CD4-positive, alpha-beta memory T cell (primary cell): Measurements from ENCODE around the gene IL10RA. TPM values are rescaled to one million over a fixed set of nuclear protein-coding genes. Genes with fewer than 3 reads are reported as not detected.
"Not testable (repeated sequence)": the region's sequence is repeated elsewhere in the genome, so short reads cannot be mapped to it uniquely, and the experiment has no call there.

ENCODE experiments used
- CTCF ChIA-PET: fragments of 350-600 bp; sonication (Branson Sonifier 250); formaldehyde crosslinking; loops from one replicate; lab custom pipeline; 2021; ENCODE audit warnings: inconsistent platforms; ENCODE audit not compliant: partially characterized antibody; lab: Charles Lee
- POLR2A ChIA-PET: fragments of 350-600 bp; sonication (Branson Sonifier 250); formaldehyde crosslinking; loops from one replicate; lab custom pipeline; 2021; ENCODE audit not compliant: partially characterized antibody; lab: Charles Lee
- DNase-seq, 5 donors: peaks; one replicate each; pipeline versions ENCODE4 v3.0.0 to v3.0.0-alpha.2; 2020 to 2022; ENCODE audit warnings: mixed read lengths in 1 of 5
- H3K27ac ChIP-seq: one replicate; pipeline ENCODE4 v1.7.0; 2013; ENCODE audit warnings: low read depth, low read length
- H3K27me3 ChIP-seq: 2 replicates; pipeline ENCODE4 v1.7.0; 2013; ENCODE audit warnings: mild to moderate bottlenecking, low read length, moderate library complexity; ENCODE audit not compliant: insufficient read depth
- H3K36me3 ChIP-seq: 2 replicates; pipeline ENCODE4 v1.7.0; 2013; ENCODE audit warnings: mild to moderate bottlenecking, low read length, moderate library complexity; ENCODE audit not compliant: insufficient read depth
- H3K4me1 ChIP-seq: 2 replicates; pipeline ENCODE4 v1.7.0; 2013; ENCODE audit warnings: mild to moderate bottlenecking, low read length, moderate library complexity; ENCODE audit not compliant: insufficient read depth
- H3K4me3 ChIP-seq, 2 donors: one replicate each; pipeline ENCODE4 v1.7.0; 2013; ENCODE audit warnings: low read length in 2 of 2, mild to moderate bottlenecking in 1 of 2
- H3K9me3 ChIP-seq, 2 donors: one replicate each; pipeline ENCODE4 v1.7.0; 2013; ENCODE audit warnings: low read length in 2 of 2, control low read depth in 1 of 2; ENCODE audit not compliant: control insufficient read depth in 1 of 2
- H3K27ac Mint-ChIP-seq, 7 donors: one replicate each; pipeline ENCODE4 v1.8.0; 2020 to 2021; ENCODE audit warnings: mixed read lengths in 7 of 7, mild to moderate bottlenecking in 6 of 7, inconsistent platforms in 3 of 7, moderate library complexity in 3 of 7
- H3K27me3 Mint-ChIP-seq, 2 donors: one replicate each; pipeline ENCODE4 v1.8.0; 2020 to 2021; ENCODE audit warnings: mixed read lengths in 2 of 2
- H3K36me3 Mint-ChIP-seq, 2 donors: one replicate each; pipeline ENCODE4 v1.8.0; 2020 to 2021; ENCODE audit warnings: mixed read lengths in 2 of 2, inconsistent platforms in 1 of 2, mild to moderate bottlenecking in 1 of 2
- H3K4me1 Mint-ChIP-seq, 4 donors: one replicate each; pipeline ENCODE4 v1.8.0; 2020 to 2021; ENCODE audit warnings: mixed read lengths in 4 of 4, mild to moderate bottlenecking in 1 of 4
- H3K4me3 Mint-ChIP-seq, 8 donors: one replicate each; pipeline ENCODE4 v1.8.0; 2020 to 2021; ENCODE audit warnings: mixed read lengths in 8 of 8, mild to moderate bottlenecking in 7 of 8, moderate library complexity in 6 of 8, inconsistent platforms in 3 of 8
- H3K9me3 Mint-ChIP-seq, 8 donors: one replicate each; pipeline ENCODE4 v1.8.0; 2020 to 2021; ENCODE audit warnings: mixed read lengths in 8 of 8, mild to moderate bottlenecking in 5 of 8, inconsistent platforms in 3 of 8, moderate library complexity in 1 of 8
- intact Hi-C: fragments of 100-400 bp; cut with micrococcal nuclease; formaldehyde crosslinking; loops from one replicate; pipeline ENCODE4 v1.15.1; 2023
- polyA plus RNA-seq, 2 donors: library from polyadenylated mRNA; unstranded; fragments of 300-500 nt; fragmentation: Illumina TruSeq; gene quantifications; one replicate each; pipeline ENCODE4 v1.2.3, GENCODE V29; 2021
- total RNA-seq, 2 experiments: library from RNA; stranded (reverse); gene quantifications; one replicate each; pipeline ENCODE4 v1.2.3, GENCODE V29; 2021

IL10RA gene
- total and polyA plus RNA-seq, 4 experiments from 2014 or later = 362 to 468 (median 402) TPM

DNA sequence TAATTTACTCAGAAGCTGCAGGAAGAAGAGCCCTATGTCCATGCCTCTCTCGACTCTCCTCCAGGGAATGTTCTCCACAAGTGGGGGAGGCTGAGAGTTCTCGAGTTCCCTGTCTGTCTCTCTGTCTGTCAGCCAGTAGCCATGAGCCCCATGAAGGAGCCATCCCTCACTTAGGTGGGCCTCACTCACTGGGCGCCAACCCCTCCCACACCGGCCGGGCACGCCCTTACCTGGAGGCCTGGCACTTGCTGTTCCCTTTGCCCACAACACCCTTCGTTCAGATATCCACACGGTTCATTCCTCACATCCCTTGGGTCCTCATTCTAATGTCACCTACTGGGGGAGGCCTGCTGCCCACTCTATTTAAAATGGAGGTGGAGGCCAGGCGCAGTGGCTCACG, 14.2 kb upstream of the IL10RA start:
- ChIA-PET CTCF (interaction anchor here (24.4 kb wide), 1 partner anchor 22 kb away, joined by 402 read pairs; no protein-coding TSS in a partner anchor), POLR2A (interaction anchor here (46.4 to 51.5 kb wide), 2 partner anchors 23 to 32 kb away, joined by 1750 to 2125 read pairs; partner anchors contain the start of gene IL10RA)

GRCh38 chr11:117972629-117973502, 13.3 kb upstream of the IL10RA start:
- H3K27me3 Mint-ChIP-seq = no peaks in the 10 kb centered on the region

More for the DNA sequence above, 14.2 kb upstream of the IL10RA start:
- peaks cover 0 to 2% (median 0%) of the 10 kb centered on the region in 8 donors for H3K9me3 Mint-ChIP-seq
- no peaks in the 10 kb centered on the region for H3K36me3 ChIP-seq
- no peaks in the 10 kb centered on the region for H3K27me3 Mint-ChIP-seq
- DNase-seq = no peak
- H3K36me3 Mint-ChIP-seq = peaks cover 0 to 2% of the 10 kb centered on the region in 2 donors
- peak overlapping the region in 4 of 8 donors; percentile 1 to 25 (median 12) for H3K4me3 Mint-ChIP-seq
- peaks cover 52 to 84% (median 71%) of the 10 kb centered on the region in 4 donors for H3K4me1 Mint-ChIP-seq
- peaks cover 74% of the 10 kb centered on the region for H3K4me1 ChIP-seq
- H3K27ac ChIP-seq = no peak overlapping the region
- H3K27me3 ChIP-seq = no peaks in the 10 kb centered on the region
- H3K9me3 ChIP-seq = no peaks in the 10 kb centered on the region
- H3K4me3 ChIP-seq = no peak overlapping the region
- peak overlapping the region in 4 of 7 donors; percentile 14 to 90 (median 56) for H3K27ac Mint-ChIP-seq
- intact Hi-C loops = no loop called here

DNA sequence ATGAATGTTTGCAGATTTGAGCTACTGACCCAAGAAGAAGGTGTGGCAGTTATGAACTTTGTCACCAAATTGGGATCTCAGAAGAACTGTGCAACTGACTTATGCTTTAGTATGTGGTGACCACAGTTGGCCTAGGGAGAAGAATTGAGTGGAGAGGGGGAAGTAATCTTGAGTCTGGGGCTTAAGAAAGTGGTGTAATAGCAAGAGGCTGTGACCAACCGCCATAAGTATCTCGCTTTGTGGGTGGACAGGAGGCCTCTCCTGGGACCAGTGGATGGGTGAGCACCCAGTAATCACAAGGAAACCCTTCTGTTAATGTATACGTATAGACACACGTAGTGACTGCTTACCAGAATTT, 12.7 kb upstream of the IL10RA start:
- Histone ChIP-seq H3K36me3 (no peaks in the 10 kb centered on the region), H3K27me3 (no peaks in the 10 kb centered on the region), H3K4me3 (no peak overlapping the region), H3K4me1 (peaks cover 78% of the 10 kb centered on the region), H3K9me3 (no peaks in the 10 kb centered on the region), H3K27ac (no peak overlapping the region)
- ChIA-PET CTCF (interaction anchor here (3.7 to 24.4 kb wide), 2 partner anchors 23 to 79 kb away, joined by 23 to 402 read pairs; no protein-coding TSS in a partner anchor), POLR2A (interaction anchor here (46.4 to 51.5 kb wide), 2 partner anchors 24 to 31 kb away, joined by 1750 to 2125 read pairs; partner anchors contain the start of gene IL10RA)
- intact Hi-C loops = no loop called here
- Mint-ChIP-seq H3K27ac (peak overlapping the region in 5 of 7 donors; percentile 11 to 85 (median 77)), H3K36me3 (peaks cover 4 to 5% of the 10 kb centered on the region in 2 donors), H3K4me1 (peaks cover 59 to 93% (median 79%) of the 10 kb centered on the region in 4 donors), H3K4me3 (peak overlapping the region; percentile 7 to 76 (median 23)), H3K27me3 (no peaks in the 10 kb centered on the region), H3K9me3 (peaks cover 0 to 2% (median 0%) of the 10 kb centered on the region in 8 donors)
- no peak for DNase-seq

More at GRCh38 chr11:117972629-117973502, 13.3 kb upstream of the IL10RA start:
- ChIA-PET CTCF (interaction anchor here (3.7 to 24.4 kb wide), 2 partner anchors 23 to 80 kb away, joined by 23 to 402 read pairs; no protein-coding TSS in a partner anchor), POLR2A (interaction anchor here (46.4 to 51.5 kb wide), 2 partner anchors 24 to 31 kb away, joined by 1750 to 2125 read pairs; partner anchors contain the start of gene IL10RA)
- H3K4me3 ChIP-seq = no peak overlapping the region
- Mint-ChIP-seq H3K4me1 (peaks cover 59 to 93% (median 78%) of the 10 kb centered on the region in 4 donors), H3K36me3 (peaks cover 4 to 5% of the 10 kb centered on the region in 2 donors), H3K9me3 (peaks cover 0 to 2% (median 0%) of the 10 kb centered on the region in 8 donors), H3K4me3 (peak overlapping the region; percentile 12 to 76 (median 30)), H3K27ac (peak overlapping the region; percentile 58 to 93 (median 81))
- peaks cover 81% of the 10 kb centered on the region for H3K4me1 ChIP-seq
- no peaks in the 10 kb centered on the region for H3K36me3 ChIP-seq
- H3K27ac ChIP-seq = no peak overlapping the region
- intact Hi-C loops = no loop called here
- no peaks in the 10 kb centered on the region for H3K27me3 ChIP-seq
- DNase-seq = no peak
- no peaks in the 10 kb centered on the region for H3K9me3 ChIP-seq

DNA sequence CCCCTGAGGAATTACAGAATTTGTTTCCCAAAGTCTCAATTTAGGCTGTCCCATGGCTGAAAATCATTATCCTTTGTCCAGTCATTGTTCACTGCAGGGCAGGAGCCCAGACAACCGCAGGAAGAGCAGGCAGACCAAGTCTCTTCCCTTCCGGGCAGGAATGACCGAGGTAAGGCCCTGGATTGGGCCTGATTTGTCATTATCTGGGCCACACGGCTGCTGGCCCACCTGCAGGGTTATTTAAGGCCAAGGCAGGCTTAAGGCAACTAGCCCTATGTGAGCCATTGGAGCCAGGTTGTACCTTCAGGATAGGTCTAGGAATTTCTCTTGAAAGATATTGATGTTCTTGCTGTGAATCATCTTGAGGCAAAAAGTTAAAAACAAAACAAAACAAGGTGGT, 9.7 kb upstream of the IL10RA start:
- DNase-seq = no peak
- Mint-ChIP-seq H3K9me3 (peaks cover 0 to 2% (median 0%) of the 10 kb centered on the region in 8 donors), H3K27ac (peak overlapping the region in 1 of 7 donors; percentile 50), H3K27me3 (no peaks in the 10 kb centered on the region), H3K4me3 (peak overlapping the region in 1 of 8 donors; percentile 7), H3K36me3 (peaks cover 4 to 5% of the 10 kb centered on the region in 2 donors), H3K4me1 (peaks cover 46 to 86% (median 69%) of the 10 kb centered on the region in 4 donors)
- H3K4me3 ChIP-seq = no peak overlapping the region
- no peak overlapping the region for H3K27ac ChIP-seq
- POLR2A ChIA-PET = interaction anchor here (46.4 to 51.5 kb wide), 2 partner anchors 27 to 28 kb away, joined by 1750 to 2125 read pairs; partner anchors contain the start of gene IL10RA
- no peaks in the 10 kb centered on the region for H3K36me3 ChIP-seq
- intact Hi-C loops = no loop called here
- no peaks in the 10 kb centered on the region for H3K27me3 ChIP-seq
- H3K4me1 ChIP-seq = peaks cover 70% of the 10 kb centered on the region
- CTCF ChIA-PET = interaction anchor here (3.7 to 24.4 kb wide), 3 partner anchors 26 to 77 kb away, joined by 23 to 402 read pairs (median 153); no protein-coding TSS in a partner anchor
- H3K9me3 ChIP-seq = no peaks in the 10 kb centered on the region

DNA sequence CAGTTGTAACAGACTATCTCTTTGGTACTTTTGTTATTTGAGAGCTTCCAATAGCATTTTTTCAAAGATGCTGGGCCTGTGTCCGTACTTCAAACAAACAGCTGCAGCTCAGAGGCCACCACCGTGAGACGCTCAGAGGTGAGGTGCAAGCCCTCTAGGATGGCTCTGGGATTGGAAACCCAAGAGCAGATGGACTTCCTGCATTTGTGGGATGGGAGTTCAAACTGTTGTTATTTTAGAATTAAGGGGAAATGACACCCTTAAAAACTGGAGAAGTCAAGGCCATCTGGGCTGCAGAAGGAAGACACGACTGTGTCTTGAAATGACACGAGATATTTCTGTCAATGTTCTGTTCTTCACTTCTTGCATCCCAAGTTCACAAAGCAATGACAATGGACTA, 9.2 kb upstream of the IL10RA start:
- no peaks in the 10 kb centered on the region for H3K27me3 ChIP-seq
- H3K4me1 ChIP-seq = peaks cover 67% of the 10 kb centered on the region
- DNase-seq = no peak
- ChIA-PET POLR2A (interaction anchor here (5.0 to 51.5 kb wide), 3 partner anchors 27 to 74 kb away, joined by 22 to 2125 read pairs (median 1750); partner anchors contain the start of gene IL10RA), CTCF (interaction anchor here (1.1 to 24.4 kb wide), 3 partner anchors 17 to 76 kb away, joined by 3 to 402 read pairs (median 153); no protein-coding TSS in a partner anchor)
- Mint-ChIP-seq H3K36me3 (peaks cover 4 to 5% of the 10 kb centered on the region in 2 donors), H3K4me3 (no peak overlapping the region), H3K4me1 (peaks cover 48 to 86% (median 70%) of the 10 kb centered on the region in 4 donors), H3K9me3 (peaks cover 0 to 2% (median 0%) of the 10 kb centered on the region in 8 donors), H3K27me3 (no peaks in the 10 kb centered on the region), H3K27ac (peak overlapping the region in 3 of 7 donors; percentile 30 to 57 (median 36))
- H3K4me3 ChIP-seq = no peak overlapping the region
- no peaks in the 10 kb centered on the region for H3K9me3 ChIP-seq
- H3K27ac ChIP-seq = no peak overlapping the region
- intact Hi-C loops = no loop called here
- no peaks in the 10 kb centered on the region for H3K36me3 ChIP-seq

GRCh38 chr11:117977612-117978264, 8.5 kb upstream of the IL10RA start:
- H3K4me3 Mint-ChIP-seq = peak overlapping the region in 5 of 8 donors; percentile 35 to 59 (median 50)

More at GRCh38 chr11:117977612-117978264, 8.5 kb upstream of the IL10RA start:
- intact Hi-C loops, H3K36me3 Mint-ChIP-seq, H3K27me3 Mint-ChIP-seq, H3K36me3 ChIP-seq, H3K4me3 ChIP-seq, H3K9me3 Mint-ChIP-seq, H3K9me3 ChIP-seq, H3K27me3 ChIP-seq, H3K27ac ChIP-seq, DNase-seq: not testable (repeated sequence)
- H3K4me1 ChIP-seq = peaks cover 62% of the 10 kb centered on the region
- Mint-ChIP-seq H3K4me1 (peaks cover 43 to 83% (median 66%) of the 10 kb centered on the region in 4 donors), H3K27ac (peak overlapping the region in 6 of 7 donors; percentile 30 to 70 (median 45))
- CTCF ChIA-PET = interaction anchor here (1.1 to 24.4 kb wide), 3 partner anchors 17 to 76 kb away, joined by 3 to 402 read pairs (median 153); no protein-coding TSS in a partner anchor
- POLR2A ChIA-PET = interaction anchor here (5.0 to 51.5 kb wide), 3 partner anchors 27 to 74 kb away, joined by 22 to 2125 read pairs (median 1750); partner anchors contain the start of gene IL10RA
